Keratinocyte (primary cell): ENCODE data around the gene GNB3. TPM values are rescaled to one million over a fixed set of nuclear protein-coding genes. Genes with fewer than 3 reads are reported as not detected.

Experiments used
- DNase-seq: peaks from one replicate; pipeline ENCODE4 v3.0.0-alpha.2; 2011; ENCODE audit warnings: low read depth, missing footprints, low spot score
- FAIRE-seq: peaks from 2 replicates; lab custom pipeline; 2011; peaks lifted over from hg19 to GRCh38; lab: Jason Lieb, UNC
- H2AFZ ChIP-seq: 2 replicates; pipeline ENCODE4 v1.6.0; 2012; ENCODE audit warnings: low read length, control low read depth, inconsistent platforms; ENCODE audit not compliant: control insufficient read depth
- H3K27ac ChIP-seq: 2 replicates; pipeline ENCODE4 v1.5.1; 2011; ENCODE audit warnings: low read length; ENCODE audit not compliant: control insufficient read depth, insufficient read depth
- H3K27me3 ChIP-seq: 3 replicates; pipeline ENCODE4 v1.6.0; 2011; ENCODE audit warnings: low read length; ENCODE audit not compliant: control insufficient read depth, insufficient read depth; ENCODE audit errors: extremely low read depth
- H3K36me3 ChIP-seq, 2 experiments: 2 replicates in 1 of 2; 3 replicates in 1 of 2; pipeline ENCODE4 v1.5.1; 2011; ENCODE audit warnings: low read length in 2 of 2, mild to moderate bottlenecking in 1 of 2; ENCODE audit not compliant: control insufficient read depth in 2 of 2, insufficient read depth in 2 of 2; ENCODE audit errors: extremely low read depth in 1 of 2
- H3K4me1 ChIP-seq: 3 replicates; pipeline ENCODE4 v1.5.1; 2011; ENCODE audit warnings: low read length; ENCODE audit not compliant: control insufficient read depth, insufficient read depth; ENCODE audit errors: extremely low read depth
- H3K4me2 ChIP-seq: 3 replicates; pipeline ENCODE4 v1.6.0; 2011; ENCODE audit warnings: low read depth, low read length; ENCODE audit not compliant: control insufficient read depth, insufficient read depth; ENCODE audit errors: extremely low read depth
- H3K4me3 ChIP-seq, 3 experiments: fragments of 200-600 bp in 1 of 3; sonication (generic) in 1 of 3; 2 replicates in 2 of 3; 3 replicates in 1 of 3; pipeline ENCODE4 v1.5.1; 2011 to 2016; ENCODE audit warnings: low read length in 3 of 3, mild to moderate bottlenecking in 3 of 3, control low read depth in 2 of 3, inconsistent platforms in 1 of 3, low read depth in 1 of 3, mixed read lengths in 1 of 3, mixed run types in 1 of 3, moderate library complexity in 1 of 3; ENCODE audit not compliant: control insufficient read depth in 2 of 3, insufficient read depth in 2 of 3; ENCODE audit errors: extremely low read depth in 1 of 3
- H3K79me2 ChIP-seq: 2 replicates; pipeline ENCODE4 v1.6.0; 2012; ENCODE audit warnings: low read length; ENCODE audit not compliant: control insufficient read depth, insufficient read depth
- H3K9ac ChIP-seq: 3 replicates; pipeline ENCODE4 v1.6.0; 2011; ENCODE audit warnings: low read length; ENCODE audit not compliant: control insufficient read depth, insufficient read depth; ENCODE audit errors: extremely low read depth
- H3K9me1 ChIP-seq: 3 replicates; pipeline ENCODE4 v1.6.0; 2011; ENCODE audit warnings: low read length; ENCODE audit not compliant: control insufficient read depth, insufficient read depth; ENCODE audit errors: extremely low read depth
- H3K9me3 ChIP-seq: 2 replicates; pipeline ENCODE4 v1.5.1; 2012; ENCODE audit warnings: low read depth, low read length; ENCODE audit not compliant: control insufficient read depth
- H4K20me1 ChIP-seq: 3 replicates; pipeline ENCODE4 v1.6.0; 2011; ENCODE audit warnings: low read length; ENCODE audit not compliant: control insufficient read depth, insufficient read depth; ENCODE audit errors: extremely low read depth
- CTCF ChIP-seq, 3 experiments: IDR thresholded peaks in 1 of 3; conservative IDR thresholded peaks in 1 of 3; optimal IDR thresholded peaks in 1 of 3; 2 replicates in 2 of 3; 3 replicates in 1 of 3; pipeline versions ENCODE3 to v1.5.1; 2011; ENCODE audit warnings: low read length in 3 of 3, mild to moderate bottlenecking in 3 of 3, moderate library complexity in 2 of 3, control low read depth in 1 of 3, inconsistent platforms in 1 of 3; ENCODE audit not compliant: insufficient read depth in 2 of 3; ENCODE audit errors: extremely low read depth in 1 of 3
- EZH2 ChIP-seq: IDR thresholded peaks from one replicate; pipeline ENCODE4 v1.6.1; 2012; ENCODE audit warnings: inconsistent platforms, mild to moderate bottlenecking, low read length, moderate library complexity
- dilution Hi-C: fragments of 300-500 bp; cut with MboI; formaldehyde crosslinking; loops from one replicate; pipeline ENCODE4 v1.7.0; 2020; ENCODE audit warnings: low sequenced_read_pairs; ENCODE audit not compliant: extremely low pct_ligation_motif_present
- polyA plus RNA-seq, 5 experiments: library from polyadenylated mRNA; depleted of rRNA in 3 of 5; stranded (reverse) in 3 of 5; stranded (forward) in 1 of 5; unstranded in 1 of 5; fragments of >200 nt; gene quantifications; 1 replicate in 1 of 5; 2 replicates in 3 of 5; 3 replicates in 1 of 5; pipeline versions ENCODE4 v1.2.1 to v1.2.3, GENCODE V29; 2011 to 2012; ENCODE audit warnings: missing spikeins in 2 of 5, low read depth in 1 of 5, low replicate concordance in 1 of 5

The GNB3 gene
- polyA plus RNA-seq, 1 donor (not counting 4 experiments of a cell fraction or from before 2014, with no cell fraction given), result 0.80 TPM

- Histone ChIP-seq H3K36me3 (no peaks in the 10 kb centered on the region), H3K4me1 (peaks cover 5% of the 10 kb centered on the region), H3K9ac (no peak overlapping the region), H3K9me1 (no peaks in the 10 kb centered on the region), H3K79me2 (no peaks in the 10 kb centered on the region), H3K4me3 (no peak overlapping the region), H3K27me3 (peaks cover 29% of the 10 kb centered on the region), H3K9me3 (no peaks in the 10 kb centered on the region), H4K20me1 (no peaks in the 10 kb centered on the region), H3K4me2 (no peak overlapping the region), H2AFZ (no peak overlapping the region), H3K27ac (no peak overlapping the region)
- no peak for TF ChIP-seq CTCF (optimal IDR thresholded peaks at IDR 0.05 in 1 of 3, IDR thresholded peaks at IDR 0.05 in 1 of 3, conservative IDR thresholded peaks at IDR 0.05 in 1 of 3; ENCODE audit: extremely low read depth in 1 of 3, insufficient read depth in 2 of 3, low read length in 3 of 3)
- TF ChIP-seq EZH2, result no peak
- dilution Hi-C loops, result no loop called here
- FAIRE-seq (no peak), DNase-seq (no peak)
These were observed 9.7 kb upstream of the GNB3 start for GRCh38 chr12:6830999-6831398.

GRCh38 chr12:6831450-6831995 is 9.2 kb upstream of the GNB3 start:
- no peak overlapping the region for H3K4me2 ChIP-seq
- no peaks in the 10 kb centered on the region for H3K36me3 ChIP-seq

More at GRCh38 chr12:6831450-6831995, 9.2 kb upstream of the GNB3 start:
- Histone ChIP-seq H3K9ac (no peak overlapping the region), H3K4me1 (peaks cover 5% of the 10 kb centered on the region), H3K9me1 (no peaks in the 10 kb centered on the region), H2AFZ (no peak overlapping the region), H3K79me2 (no peaks in the 10 kb centered on the region), H3K9me3 (no peaks in the 10 kb centered on the region), H3K27me3 (peaks cover 27% of the 10 kb centered on the region), H4K20me1 (no peaks in the 10 kb centered on the region), H3K4me3 (no peak overlapping the region), H3K27ac (no peak overlapping the region)
- DNase-seq, result no peak
- FAIRE-seq, result no peak
- TF ChIP-seq EZH2 (no peak), CTCF (optimal IDR thresholded peaks at IDR 0.05 in 1 of 3, IDR thresholded peaks at IDR 0.05 in 1 of 3, conservative IDR thresholded peaks at IDR 0.05 in 1 of 3; ENCODE audit: extremely low read depth in 1 of 3, insufficient read depth in 2 of 3, low read length in 3 of 3) (no peak)
- dilution Hi-C loops, result no loop called here
